Stomach (tissue), 9 donors: ENCODE results near the gene ZNF609. TPM values are rescaled to one million over a fixed set of nuclear protein-coding genes. Genes with fewer than 3 reads are reported as not detected.

Source experiments
- DNase-seq, 2 donors: peaks; one replicate each; pipeline versions ENCODE4 v3.0.0 to v3.0.0-alpha.2; 2013 to 2019
- H3K27ac ChIP-seq, 5 donors: fragments of 200-600 bp in 4 of 5; sonication (generic) in 4 of 5; one replicate each; pipeline ENCODE4 v1.5.1; 2013 to 2019; ENCODE audit warnings: mild to moderate bottlenecking in 1 of 5, moderate library complexity in 1 of 5
- H3K27me3 ChIP-seq, 3 donors: fragments of 200-600 bp; sonication (generic); one replicate each; pipeline ENCODE4 v1.5.1; 2017 to 2019; ENCODE audit warnings: mixed run types in 1 of 3
- H3K36me3 ChIP-seq, 4 donors: fragments of 200-600 bp; sonication (generic); 1 replicate in 3 of 4; 2 replicates in 1 of 4; pipeline ENCODE4 v1.5.1; 2016 to 2019
- H3K4me1 ChIP-seq, 4 donors: fragments of 200-600 bp; sonication (generic); one replicate each; pipeline ENCODE4 v1.5.1; 2016 to 2019
- H3K4me3 ChIP-seq, 4 donors: fragments of 200-600 bp; sonication (generic) in 3 of 4; one replicate each; pipeline ENCODE4 v1.5.1; 2016 to 2019; ENCODE audit warnings: mild to moderate bottlenecking in 1 of 4
- H3K9me3 ChIP-seq, 4 donors: fragments of 200-600 bp; sonication (generic); one replicate each; pipeline ENCODE4 v1.5.1; 2016 to 2019
- EP300 ChIP-seq: sonication (generic); formaldehyde crosslinking; IDR thresholded peaks from one replicate; pipeline ENCODE4 v1.6.1; 2017; ENCODE audit warnings: antibody characterized with exemption
- POLR2A ChIP-seq, 4 donors: fragments of 450-650 bp; IDR thresholded peaks; one replicate each; pipeline ENCODE4 v1.6.1; 2016; ENCODE audit warnings: antibody characterized with exemption in 4 of 4, control low read depth in 2 of 4, mild to moderate bottlenecking in 1 of 4, moderate library complexity in 1 of 4
- POLR2AphosphoS5 ChIP-seq, 3 donors: sonication (generic); formaldehyde crosslinking; IDR thresholded peaks; one replicate each; pipeline ENCODE4 v1.6.1; 2016; ENCODE audit warnings: antibody characterized with exemption in 3 of 3
- WGBS, 5 donors: extraction: QIAGEN DNeasy Blood & Tissue Kit in 3 of 5; methylation state at CpG; one replicate each; pipeline versions ENCODE4 v1.1.5 to v1.1.7; 2013 to 2018; 5-methylcytosine and 5-hydroxymethylcytosine counted together
- intact Hi-C: fragments of 100-400 bp; cut with DNase I; formaldehyde crosslinking; loops from one replicate; pipeline ENCODE4 v1.15.1; 2023; ENCODE audit warnings: low total_unique reads
- polyA plus RNA-seq, 3 donors: library from polyadenylated mRNA; stranded (reverse); fragments of 200-250 nt; gene quantifications; one replicate each; pipeline ENCODE4 v1.2.3, GENCODE V29; 2013
- total RNA-seq, 5 donors: library from RNA; depleted of rRNA; stranded (reverse); fragments of >200 nt; gene quantifications; one replicate each; pipeline versions ENCODE4 v1.1.0 to v1.2.3, GENCODE V29; 2014 to 2016
- TF ChIP-seq, protein P1 (sequence below), 7 experiments: fragments of 450-650 bp in 4 of 7; fragments of 200-600 bp in 3 of 7; sonication (generic) in 3 of 7; IDR thresholded peaks; one replicate each; pipeline ENCODE4 v1.5.1; 2016 to 2019; ENCODE audit warnings: antibody characterized with exemption in 7 of 7, control low read depth in 2 of 7, mild to moderate bottlenecking in 1 of 7
- donor health status: healthy with polysubstance abuse.
- donor health status: Bipolar disorder and iron deficiency.
- donor health status: healthy.

Gene ZNF609
- total and polyA plus RNA-seq, 8 donors = 2.7 to 64.7 (median 27.0) TPM

DNA sequence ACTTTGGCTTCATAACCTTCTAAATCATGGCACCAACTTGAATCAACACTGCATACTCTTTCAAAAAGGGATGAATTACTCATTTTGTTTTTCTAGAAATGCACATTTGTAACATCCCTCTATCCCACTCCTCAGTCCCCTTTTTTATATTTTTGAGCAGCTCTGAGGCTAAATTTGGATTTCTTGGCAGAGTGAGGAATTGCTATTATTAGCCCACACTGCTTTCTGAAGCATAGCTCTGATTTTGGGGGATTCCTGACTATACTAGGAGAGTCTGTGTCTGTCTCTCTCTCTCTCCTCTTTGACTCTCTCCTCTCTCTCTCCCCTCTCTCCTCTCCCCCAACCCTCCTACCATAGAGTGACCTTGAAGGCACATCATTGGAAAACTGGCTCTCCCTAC is 238.4 kb downstream of the ZNF609 start:
- Histone ChIP-seq H3K27me3 (no peaks in the 10 kb centered on the region), H3K4me3 (no peak overlapping the region), H3K36me3 (peaks cover 4 to 13% (median 12%) of the 10 kb centered on the region in 4 donors), H3K9me3 (no peaks in the 10 kb centered on the region), H3K4me1 (peaks cover 54 to 93% (median 78%) of the 10 kb centered on the region in 4 donors), H3K27ac (peak overlapping the region in 4 of 5 donors; percentile 61 to 93 (median 81))
- intact Hi-C loops = no loop called here
- DNase-seq = peak in 1 of 2 donors; percentile 48
- TF ChIP-seq EP300 (no peak), POLR2AphosphoS5 (IDR thresholded peaks at IDR 0.05) (no peak), POLR2A (IDR thresholded peaks at IDR 0.05) (no peak)
- TF ChIP-seq, protein P1, sequence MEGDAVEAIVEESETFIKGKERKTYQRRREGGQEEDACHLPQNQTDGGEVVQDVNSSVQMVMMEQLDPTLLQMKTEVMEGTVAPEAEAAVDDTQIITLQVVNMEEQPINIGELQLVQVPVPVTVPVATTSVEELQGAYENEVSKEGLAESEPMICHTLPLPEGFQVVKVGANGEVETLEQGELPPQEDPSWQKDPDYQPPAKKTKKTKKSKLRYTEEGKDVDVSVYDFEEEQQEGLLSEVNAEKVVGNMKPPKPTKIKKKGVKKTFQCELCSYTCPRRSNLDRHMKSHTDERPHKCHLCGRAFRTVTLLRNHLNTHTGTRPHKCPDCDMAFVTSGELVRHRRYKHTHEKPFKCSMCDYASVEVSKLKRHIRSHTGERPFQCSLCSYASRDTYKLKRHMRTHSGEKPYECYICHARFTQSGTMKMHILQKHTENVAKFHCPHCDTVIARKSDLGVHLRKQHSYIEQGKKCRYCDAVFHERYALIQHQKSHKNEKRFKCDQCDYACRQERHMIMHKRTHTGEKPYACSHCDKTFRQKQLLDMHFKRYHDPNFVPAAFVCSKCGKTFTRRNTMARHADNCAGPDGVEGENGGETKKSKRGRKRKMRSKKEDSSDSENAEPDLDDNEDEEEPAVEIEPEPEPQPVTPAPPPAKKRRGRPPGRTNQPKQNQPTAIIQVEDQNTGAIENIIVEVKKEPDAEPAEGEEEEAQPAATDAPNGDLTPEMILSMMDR (IDR thresholded peaks at IDR 0.05) = no peak

DNA sequence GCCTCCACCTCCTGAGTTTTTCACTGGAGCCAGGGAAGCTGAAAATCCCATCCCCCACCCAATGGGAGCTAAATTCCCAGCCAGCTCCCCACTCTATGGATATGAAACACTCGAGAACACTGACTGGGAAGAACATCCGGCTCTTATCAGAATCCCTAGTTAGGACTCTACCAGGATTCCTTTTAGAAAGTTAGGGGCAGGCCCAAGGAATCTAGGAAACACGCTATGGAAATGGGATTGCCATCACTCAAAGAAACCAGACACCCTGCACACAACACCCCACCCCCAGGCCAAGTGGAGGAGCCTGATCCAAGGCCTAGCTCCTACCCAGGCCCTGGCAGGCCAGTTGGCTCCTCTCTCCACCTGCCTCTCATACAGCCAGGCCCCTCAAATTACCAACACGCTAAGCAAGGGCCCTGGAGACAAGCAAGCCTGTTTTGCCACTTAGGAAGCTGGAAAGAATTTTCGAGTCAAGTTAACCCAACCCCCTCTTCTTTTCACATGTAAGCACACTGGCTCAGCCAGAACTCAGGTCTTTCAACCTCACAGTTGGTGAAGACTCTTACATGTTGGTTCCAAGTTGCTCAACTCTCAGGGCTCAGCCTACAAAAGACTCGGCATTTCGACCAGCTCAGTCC is 239.5 kb downstream of the ZNF609 start:
- Histone ChIP-seq H3K36me3 (peaks cover 0 to 4% (median 2%) of the 10 kb centered on the region in 4 donors), H3K9me3 (no peaks in the 10 kb centered on the region), H3K4me3 (peak overlapping the region in 2 of 4 donors; percentile 91 to 95), H3K4me1 (peaks cover 50 to 87% (median 74%) of the 10 kb centered on the region in 4 donors), H3K27me3 (no peaks in the 10 kb centered on the region), H3K27ac (peak overlapping the region; percentile 25 to 93 (median 74))
- DNase-seq = peak; percentile 30 to 84
- TF ChIP-seq EP300 = no peak
- TF ChIP-seq POLR2A (IDR thresholded peaks at IDR 0.05) = no peak
- TF ChIP-seq, protein P1 (IDR thresholded peaks at IDR 0.05) = no peak
- no peak for TF ChIP-seq POLR2AphosphoS5 (IDR thresholded peaks at IDR 0.05)
- intact Hi-C loops = no loop called here
- 28 to 37% (median 32%) methylated on average over 7 of the region's 7 CpGs for WGBS, 5 donors

DNA sequence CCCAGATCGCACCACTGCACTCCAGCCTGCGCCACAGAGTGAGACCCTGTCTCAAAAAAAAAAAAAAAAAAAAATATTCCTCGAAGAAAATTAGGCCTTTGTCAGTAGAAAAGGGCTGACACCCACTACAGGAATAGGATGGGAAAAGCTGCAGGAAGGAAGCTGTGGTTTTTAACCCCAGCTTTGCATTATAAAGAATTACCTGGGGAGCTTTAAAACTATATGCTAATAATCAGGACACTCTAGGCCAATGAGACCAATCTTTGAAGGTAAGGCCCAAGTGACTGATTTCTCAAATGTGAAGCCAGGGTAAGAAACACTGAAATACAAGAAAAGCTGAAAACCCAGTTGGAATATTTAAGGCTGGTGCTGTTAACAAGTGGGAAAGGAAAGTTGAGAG is 240.7 kb downstream of the ZNF609 start:
- intact Hi-C loops = no loop called here
- TF ChIP-seq POLR2A (IDR thresholded peaks at IDR 0.05) (no peak), POLR2AphosphoS5 (IDR thresholded peaks at IDR 0.05) (no peak), EP300 (no peak)
- TF ChIP-seq, protein P1 (IDR thresholded peaks at IDR 0.05) = no peak
- Histone ChIP-seq H3K9me3 (no peaks in the 10 kb centered on the region), H3K27ac (peak overlapping the region in 4 of 5 donors; percentile 61 to 93 (median 90)), H3K27me3 (no peaks in the 10 kb centered on the region), H3K4me1 (peaks cover 43 to 75% (median 68%) of the 10 kb centered on the region in 4 donors), H3K4me3 (peak overlapping the region in 3 of 4 donors; percentile 91 to 95 (median 93)), H3K36me3 (peaks cover 0 to 4% (median 0%) of the 10 kb centered on the region in 4 donors)
- 46 to 66% (median 59%) methylated on average over 3 of the region's 3 CpGs for WGBS, 5 donors
- no peak for DNase-seq

DNA sequence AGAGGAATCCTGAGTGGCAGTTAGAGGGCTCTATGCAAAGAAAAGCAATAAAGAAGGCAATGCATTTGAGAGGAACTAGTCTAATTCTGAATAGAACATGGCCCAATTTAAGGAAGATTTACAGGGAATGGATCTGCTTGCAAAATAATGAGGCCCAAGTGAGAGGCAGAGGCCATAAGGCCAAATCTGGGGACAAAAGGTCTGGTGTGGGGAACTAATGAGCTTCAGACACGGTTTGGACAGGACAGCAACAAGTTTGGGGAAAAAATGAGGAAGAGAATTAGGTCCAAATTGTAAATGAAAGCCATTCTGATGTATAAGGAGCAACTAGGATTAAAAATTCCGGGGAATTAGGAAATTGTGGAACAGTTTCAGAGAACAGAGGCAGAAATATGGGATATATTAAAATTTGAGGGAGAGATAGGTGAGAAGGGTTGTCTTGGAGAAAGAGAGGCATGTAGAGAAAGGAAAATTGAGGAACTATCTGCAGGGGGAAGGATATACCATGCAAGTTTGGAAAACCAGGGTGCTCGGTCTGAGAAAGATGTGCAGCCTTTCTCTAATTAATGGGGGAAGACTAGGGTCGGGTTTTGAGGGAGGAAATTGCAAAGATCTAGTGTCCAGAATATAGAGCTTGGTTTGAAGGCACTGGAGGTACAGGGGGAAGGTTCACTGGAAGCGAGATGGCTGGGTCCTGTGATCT is 241.3 kb downstream of the ZNF609 start:
- intact Hi-C loops = no loop called here
- H3K27ac ChIP-seq = peak overlapping the region in 4 of 5 donors; percentile 88 to 93 (median 91)
- H3K4me3 ChIP-seq = peak overlapping the region; percentile 89 to 95 (median 92)
- H3K27me3 ChIP-seq = no peaks in the 10 kb centered on the region
- TF ChIP-seq POLR2AphosphoS5 (IDR thresholded peaks at IDR 0.05) (no peak), POLR2A (IDR thresholded peaks at IDR 0.05) (no peak), EP300 (no peak)
- TF ChIP-seq, protein P1 (IDR thresholded peaks at IDR 0.05) = no peak
- H3K9me3 ChIP-seq = no peaks in the 10 kb centered on the region
- peaks cover 43 to 69% (median 65%) of the 10 kb centered on the region in 4 donors for H3K4me1 ChIP-seq
- no peak for DNase-seq
- 31 to 48% (median 36%) methylated on average over 5 of the region's 5 CpGs for WGBS, 5 donors
- H3K36me3 ChIP-seq = peaks cover 0 to 3% (median 0%) of the 10 kb centered on the region in 4 donors
